DND-41 (cell line): ENCODE results near the gene ACBD6.

Experiments used
- ATAC-seq: fragments of 200-7000 bp; cut with Tn5 transposase; 3 replicates; pipeline ENCODE4 v1.9.1; 2021; ENCODE audit warnings: low read depth; ENCODE audit not compliant: insufficient read depth
- DNase-seq: peaks from one replicate; pipeline ENCODE4 v3.0.0-alpha.2; 2020
- H2AFZ ChIP-seq: 2 replicates; pipeline ENCODE4 v1.6.0; 2012; ENCODE audit warnings: low read depth, low read length
- H3K27ac ChIP-seq: 2 replicates; pipeline ENCODE4 v1.5.1; 2012; ENCODE audit warnings: low read length, inconsistent platforms
- H3K27me3 ChIP-seq: fragments of 200-600 bp; sonication (generic); 2 replicates; pipeline ENCODE4 v1.6.0; 2012; ENCODE audit warnings: low read length, mild to moderate bottlenecking, inconsistent platforms; ENCODE audit not compliant: insufficient read depth, poor library complexity
- H3K36me3 ChIP-seq: 2 replicates; pipeline ENCODE4 v1.5.1; 2012; ENCODE audit warnings: low read length, inconsistent platforms; ENCODE audit not compliant: insufficient read depth
- H3K4me1 ChIP-seq: 2 replicates; pipeline ENCODE4 v1.5.1; 2012; ENCODE audit warnings: mild to moderate bottlenecking, low read length; ENCODE audit not compliant: insufficient read depth
- H3K4me2 ChIP-seq: 2 replicates; pipeline ENCODE4 v1.6.0; 2012; ENCODE audit warnings: mild to moderate bottlenecking, moderate library complexity, low read length, inconsistent platforms; ENCODE audit not compliant: insufficient read depth
- H3K4me3 ChIP-seq, 2 experiments: fragments of 200-600 bp in 1 of 2; shearing (Covaris generic) in 1 of 2; 2 replicates each; pipeline ENCODE4 v1.5.1; 2012 to 2016; ENCODE audit warnings: inconsistent platforms in 2 of 2, low read length in 2 of 2, mild to moderate bottlenecking in 2 of 2, low read depth in 1 of 2, moderate library complexity in 1 of 2
- H3K79me2 ChIP-seq: 2 replicates; pipeline ENCODE4 v1.6.0; 2012; ENCODE audit warnings: low read length, inconsistent platforms; ENCODE audit not compliant: insufficient read depth
- H3K9ac ChIP-seq: 2 replicates; pipeline ENCODE4 v1.6.0; 2012; ENCODE audit warnings: low read depth, mild to moderate bottlenecking, inconsistent platforms, low read length, moderate library complexity
- H3K9me3 ChIP-seq: 2 replicates; pipeline ENCODE4 v1.5.1; 2012; ENCODE audit warnings: low read length, moderate library complexity, mild to moderate bottlenecking, inconsistent platforms; ENCODE audit not compliant: insufficient read depth, severe bottlenecking
- H4K20me1 ChIP-seq: 2 replicates; pipeline ENCODE4 v1.6.0; 2012; ENCODE audit warnings: low read length; ENCODE audit not compliant: insufficient read depth
- CTCF ChIP-seq: IDR thresholded peaks from 2 replicates; pipeline ENCODE4 v1.5.1; 2012; ENCODE audit warnings: borderline replicate concordance, low read length, moderate library complexity, mild to moderate bottlenecking; ENCODE audit not compliant: poor library complexity, severe bottlenecking; ENCODE audit errors: extremely low read depth
- EZH2 ChIP-seq: IDR thresholded peaks from 3 replicates; pipeline ENCODE4 v1.6.1; 2012; ENCODE audit warnings: borderline replicate concordance, low read depth, mild to moderate bottlenecking, moderate library complexity, low read length, inconsistent platforms; ENCODE audit not compliant: severe bottlenecking

ACBD6 gene

GRCh38 chr1:180250499-180250770 lies 251.9 kb downstream of the ACBD6 start:
- Histone ChIP-seq H4K20me1 (no peaks in the 10 kb centered on the region; the same call in 1 of the 2 replicates), H3K4me2 (no peak overlapping the region), H3K4me3 (no peak overlapping the region), H3K79me2 (no peaks in the 10 kb centered on the region), H3K4me1 (peaks cover 4% of the 10 kb centered on the region; the same call in 1 of the 2 replicates), H3K27ac (no peak overlapping the region), H2AFZ (no peak overlapping the region), H3K9me3 (no peaks in the 10 kb centered on the region), H3K36me3 (no peaks in the 10 kb centered on the region), H3K27me3 (no peaks in the 10 kb centered on the region), H3K9ac (no peak overlapping the region)
- ATAC-seq (no peak), DNase-seq (no peak)
- TF ChIP-seq CTCF, result no peak
- no peak for TF ChIP-seq EZH2

- no peak overlapping the region for H3K4me2 ChIP-seq
- H3K9ac ChIP-seq, result no peak overlapping the region
Measured at GRCh38 chr1:180249725-180250498, 252.5 kb downstream of the ACBD6 start.

GRCh38 chr1:180248731-180249681 lies 253.4 kb downstream of the ACBD6 start:
- Histone ChIP-seq H3K27ac (no peak overlapping the region), H3K27me3 (no peaks in the 10 kb centered on the region)
- ATAC-seq, result peak; percentile 56; the same call in 1 of the 3 replicates

More at GRCh38 chr1:180249725-180250498, 252.5 kb downstream of the ACBD6 start:
- Histone ChIP-seq H3K36me3 (no peaks in the 10 kb centered on the region), H3K9me3 (no peaks in the 10 kb centered on the region), H2AFZ (no peak overlapping the region), H4K20me1 (no peaks in the 10 kb centered on the region; the same call in 1 of the 2 replicates), H3K4me3 (no peak overlapping the region), H3K79me2 (no peaks in the 10 kb centered on the region), H3K27me3 (no peaks in the 10 kb centered on the region), H3K4me1 (peaks cover 4% of the 10 kb centered on the region; the same call in 1 of the 2 replicates), H3K27ac (no peak overlapping the region)
- TF ChIP-seq CTCF (no peak), EZH2 (no peak)
- DNase-seq (peak; percentile 28), ATAC-seq (peak; percentile 59)

More at GRCh38 chr1:180248731-180249681, 253.4 kb downstream of the ACBD6 start:
- H3K4me3 ChIP-seq, result no peak overlapping the region
- peak; percentile 41 for DNase-seq
- no peaks in the 10 kb centered on the region for H3K9me3 ChIP-seq
- H2AFZ ChIP-seq, result no peak overlapping the region
- no peak overlapping the region for H3K9ac ChIP-seq
- H3K79me2 ChIP-seq, result no peaks in the 10 kb centered on the region
- H3K4me1 ChIP-seq, result peaks cover 4% of the 10 kb centered on the region; the same call in 1 of the 2 replicates
- H3K36me3 ChIP-seq, result no peaks in the 10 kb centered on the region
- TF ChIP-seq EZH2 (no peak), CTCF (peak; percentile 44)
- H3K4me2 ChIP-seq, result no peak overlapping the region
- no peaks in the 10 kb centered on the region; the same call in 1 of the 2 replicates for H4K20me1 ChIP-seq
